Fibroblast of lung (primary cell): ENCODE measurements around the gene TOP3A.

Source experiments
- CTCF ChIP-seq, 2 donors: IDR thresholded peaks in 1 of 2; conservative IDR thresholded peaks in 1 of 2; 1 replicate in 1 of 2; 2 replicates in 1 of 2; pipeline ENCODE4 v1.5.1; 2011 to 2012; ENCODE audit warnings: low read length in 2 of 2, control low read depth in 1 of 2, inconsistent platforms in 1 of 2, low read depth in 1 of 2, mild to moderate bottlenecking in 1 of 2
- EZH2 ChIP-seq: IDR thresholded peaks from 2 replicates; pipeline ENCODE4 v1.5.1; 2012; ENCODE audit warnings: low read length, control low read depth, mild to moderate bottlenecking; ENCODE audit errors: missing control alignments

GRCh38 chr17:18327556-18327955 lies 12.8 kb upstream of the TOP3A start:
- TF ChIP-seq CTCF (conservative IDR thresholded peaks at IDR 0.05 in 1 of 2, IDR thresholded peaks at IDR 0.05 in 1 of 2; ENCODE audit: low read depth in 1 of 2, low read length in 2 of 2) (no peak), EZH2 (no peak)
